Measurements from ENCODE around the gene ST3GAL4. TPM values are rescaled to one million over a fixed set of nuclear protein-coding genes. Genes with fewer than 3 reads are reported as not detected.

The ST3GAL4 gene
- total RNA-seq, 2 donors from 2014 or later, result 29.2 to 192 TPM

- Histone ChIP-seq H3K27ac (no peak overlapping the region), H3K36me3 (no peaks in the 10 kb centered on the region), H3K9me3 (no peaks in the 10 kb centered on the region), H3K27me3 (replicated peaks; ENCODE audit: insufficient read depth) (no peaks in the 10 kb centered on the region), H3K4me1 (replicated peaks) (no peaks in the 10 kb centered on the region), H3K4me3 (no peak overlapping the region)
- WGBS, result 83% methylated on average over 7 of the region's 7 CpGs
- no peak for DNase-seq (ENCODE audit: low spot score)
- intact Hi-C loops (cut with DNase I), result no loop called here
- TF ChIP-seq CTCF (IDR thresholded peaks at IDR 0.05) (no peak), POLR2A (IDR thresholded peaks at IDR 0.05) (no peak), POLR2AphosphoS5 (IDR thresholded peaks at IDR 0.05) (no peak)
Measured at GRCh38 chr11:126405906-126406305, 50.4 kb downstream of the ST3GAL4 start.

- Histone ChIP-seq H3K4me1 (replicated peaks) (no peaks in the 10 kb centered on the region), H3K9me3 (no peaks in the 10 kb centered on the region), H3K4me3 (no peak overlapping the region), H3K27ac (no peak overlapping the region), H3K27me3 (replicated peaks; ENCODE audit: insufficient read depth) (no peaks in the 10 kb centered on the region), H3K36me3 (no peaks in the 10 kb centered on the region)
- TF ChIP-seq POLR2A (IDR thresholded peaks at IDR 0.05) (no peak), CTCF (IDR thresholded peaks at IDR 0.05) (no peak)
- no peak for DNase-seq (ENCODE audit: low spot score)
- WGBS, result 85% methylated on average over 8 of the region's 8 CpGs
- intact Hi-C loops (cut with DNase I), result no loop called here
Measured at GRCh38 chr11:126406368-126406767, 50.9 kb downstream of the ST3GAL4 start.

- Histone ChIP-seq H3K9me3 (no peaks in the 10 kb centered on the region), H3K27ac (no peak overlapping the region), H3K27me3 (replicated peaks; ENCODE audit: insufficient read depth) (no peaks in the 10 kb centered on the region), H3K4me3 (no peak overlapping the region), H3K4me1 (replicated peaks) (no peaks in the 10 kb centered on the region), H3K36me3 (no peaks in the 10 kb centered on the region)
- TF ChIP-seq POLR2A (IDR thresholded peaks at IDR 0.05), result no peak
- TF ChIP-seq POLR2AphosphoS5 (IDR thresholded peaks at IDR 0.05), result no peak
- TF ChIP-seq CTCF (IDR thresholded peaks at IDR 0.05), result no peak
- WGBS, result 87% methylated on average over 12 of the region's 12 CpGs
- DNase-seq (ENCODE audit: low spot score), result no peak
- intact Hi-C loops (cut with DNase I), result no loop called here
Measured at GRCh38 chr11:126407101-126407521, 51.6 kb downstream of the ST3GAL4 start.

GRCh38 chr11:126407682-126408288, 52.3 kb downstream of the ST3GAL4 start:
- TF ChIP-seq CTCF (IDR thresholded peaks at IDR 0.05) (no peak), POLR2AphosphoS5 (IDR thresholded peaks at IDR 0.05) (no peak), POLR2A (IDR thresholded peaks at IDR 0.05) (no peak)
- intact Hi-C loops (cut with DNase I), result no loop called here
- H3K4me1 ChIP-seq (replicated peaks), result no peaks in the 10 kb centered on the region
- H3K9me3 ChIP-seq, result no peaks in the 10 kb centered on the region
- no peak for DNase-seq (ENCODE audit: low spot score)
- 92% methylated on average over 15 of the region's 15 CpGs for WGBS
- no peak overlapping the region for H3K4me3 ChIP-seq
- no peak overlapping the region for H3K27ac ChIP-seq
- no peaks in the 10 kb centered on the region for H3K27me3 ChIP-seq (replicated peaks; ENCODE audit: insufficient read depth)
- H3K36me3 ChIP-seq, result no peaks in the 10 kb centered on the region

GRCh38 chr11:126408496-126408895, 53.0 kb downstream of the ST3GAL4 start:
- H3K9me3 ChIP-seq, result no peaks in the 10 kb centered on the region
- TF ChIP-seq POLR2AphosphoS5 (IDR thresholded peaks at IDR 0.05) (no peak), CTCF (IDR thresholded peaks at IDR 0.05) (no peak), POLR2A (IDR thresholded peaks at IDR 0.05) (no peak)
- WGBS, result 85% methylated on average over 12 of the region's 12 CpGs
- no peak overlapping the region for H3K27ac ChIP-seq
- no peak for DNase-seq (ENCODE audit: low spot score)
- no peaks in the 10 kb centered on the region for H3K27me3 ChIP-seq (replicated peaks; ENCODE audit: insufficient read depth)
- intact Hi-C loops (cut with DNase I), result no loop called here
- H3K4me1 ChIP-seq (replicated peaks), result no peaks in the 10 kb centered on the region
- no peak overlapping the region for H3K4me3 ChIP-seq
- no peaks in the 10 kb centered on the region for H3K36me3 ChIP-seq
